Lung (tissue), 12 donors: ENCODE results near the gene EPG5. TPM values are rescaled to one million over a fixed set of nuclear protein-coding genes. Genes with fewer than 3 reads are reported as not detected.

Source experiments
- ATAC-seq: fragments of 200-7000 bp; cut with Tn5 transposase; one replicate; pipeline ENCODE4 v1.9.1; 2020; ENCODE audit warnings: moderate number of reproducible peaks; ENCODE audit not compliant: insufficient read depth, low FRiP score
- DNase-seq, 3 donors: peaks; one replicate each; pipeline ENCODE4 v3.0.0-alpha.2; 2013 to 2017
- H3K27ac ChIP-seq, 2 donors: one replicate each; pipeline ENCODE4 v1.5.1; 2013; ENCODE audit warnings: mild to moderate bottlenecking in 2 of 2, moderate library complexity in 2 of 2, control low read depth in 1 of 2, inconsistent platforms in 1 of 2, low read depth in 1 of 2, low read length in 1 of 2
- H3K27me3 ChIP-seq, 3 donors: one replicate each; pipeline ENCODE4 v1.5.1; 2013; ENCODE audit warnings: low read length in 2 of 3; ENCODE audit not compliant: control insufficient read depth in 3 of 3, insufficient read depth in 3 of 3
- H3K36me3 ChIP-seq, 4 donors: one replicate each; pipeline ENCODE4 v1.5.1; 2013; ENCODE audit warnings: low read length in 4 of 4, mild to moderate bottlenecking in 1 of 4, moderate library complexity in 1 of 4; ENCODE audit not compliant: control insufficient read depth in 4 of 4, insufficient read depth in 4 of 4
- H3K4me1 ChIP-seq, 5 donors: one replicate each; pipeline ENCODE4 v1.5.1; 2013; ENCODE audit warnings: low read length in 5 of 5, mild to moderate bottlenecking in 2 of 5, moderate library complexity in 1 of 5; ENCODE audit not compliant: control insufficient read depth in 5 of 5, insufficient read depth in 5 of 5
- H3K4me3 ChIP-seq: one replicate; pipeline ENCODE4 v1.5.1; 2013; ENCODE audit warnings: mild to moderate bottlenecking, control low read depth, moderate library complexity
- H3K9ac ChIP-seq, 2 donors: one replicate each; pipeline ENCODE4 v1.5.1; 2013; ENCODE audit warnings: low read length in 2 of 2, control low read depth in 1 of 2; ENCODE audit not compliant: insufficient read depth in 1 of 2
- H3K9me3 ChIP-seq, 4 donors: one replicate each; pipeline ENCODE4 v1.5.1; 2013; ENCODE audit warnings: low read length in 3 of 4, mild to moderate bottlenecking in 1 of 4, moderate library complexity in 1 of 4; ENCODE audit not compliant: control insufficient read depth in 4 of 4, insufficient read depth in 3 of 4
- WGBS, 2 donors: extraction: QIAGEN DNeasy Blood & Tissue Kit; methylation state at CpG; one replicate each; pipeline ENCODE4 v1.1.7; 2013; 5-methylcytosine and 5-hydroxymethylcytosine counted together
- polyA plus RNA-seq, 2 donors: library from polyadenylated mRNA; stranded (reverse); fragments of 200-250 nt; gene quantifications; one replicate each; pipeline ENCODE4 v1.2.1, GENCODE V29; 2013
- total RNA-seq, 2 donors: library from RNA; depleted of rRNA in 1 of 2; stranded (reverse); fragments of >200 nt in 1 of 2; gene quantifications; one replicate each; pipeline ENCODE4 v1.2.1, GENCODE V29; 2014 to 2021
- TF ChIP-seq, protein P1 (sequence below): IDR thresholded peaks from 2 replicates; pipeline ENCODE4 v1.5.1; 2012; ENCODE audit warnings: mild to moderate bottlenecking; ENCODE audit errors: control extremely low read depth, extremely low read depth
- donor health status: control.
- donor health status: control.
- donor health status: Bipolar disorder and iron deficiency.
- donor health status: healthy.
- donor health status: DM: yes; HTN: yes; CAD: no.

Gene EPG5
- total and polyA plus RNA-seq, 4 donors = 7.0 to 64.5 (median 20.9) TPM

DNA sequence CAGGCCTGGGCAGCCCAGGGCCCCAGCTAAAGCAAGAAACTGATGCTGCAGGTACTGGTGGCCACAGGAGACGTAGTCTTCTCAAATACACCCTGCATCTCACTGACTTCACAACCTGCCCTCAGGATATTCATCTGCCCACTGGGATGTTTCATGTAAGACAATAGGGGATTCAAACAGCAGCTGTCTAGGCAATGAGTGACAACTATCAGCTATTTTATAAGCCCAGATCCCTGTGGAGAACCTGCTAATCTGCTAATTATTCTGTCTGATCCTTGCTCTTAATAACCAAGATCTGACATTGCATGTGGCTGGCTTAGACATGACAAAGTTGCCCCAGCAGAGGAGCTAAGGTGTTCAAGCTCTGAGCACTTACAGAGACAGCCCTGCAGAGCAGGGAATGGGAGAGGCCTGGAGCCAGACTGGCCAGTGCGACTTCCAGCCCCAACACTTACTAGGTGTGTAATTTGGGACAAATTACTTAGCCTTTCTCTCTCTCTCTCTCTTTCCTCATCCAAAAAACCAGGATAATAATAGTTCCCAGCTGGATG lies 113.0 kb downstream of the EPG5 start:
- DNase-seq (no peak), ATAC-seq (no peak)
- Histone ChIP-seq H3K9me3 (no peaks in the 10 kb centered on the region), H3K27ac (no peak overlapping the region), H3K27me3 (no peaks in the 10 kb centered on the region), H3K4me1 (no peaks in the 10 kb centered on the region), H3K36me3 (peaks cover 44 to 49% (median 45%) of the 10 kb centered on the region in 4 donors), H3K9ac (no peak overlapping the region), H3K4me3 (no peak overlapping the region)
- TF ChIP-seq, protein P1, sequence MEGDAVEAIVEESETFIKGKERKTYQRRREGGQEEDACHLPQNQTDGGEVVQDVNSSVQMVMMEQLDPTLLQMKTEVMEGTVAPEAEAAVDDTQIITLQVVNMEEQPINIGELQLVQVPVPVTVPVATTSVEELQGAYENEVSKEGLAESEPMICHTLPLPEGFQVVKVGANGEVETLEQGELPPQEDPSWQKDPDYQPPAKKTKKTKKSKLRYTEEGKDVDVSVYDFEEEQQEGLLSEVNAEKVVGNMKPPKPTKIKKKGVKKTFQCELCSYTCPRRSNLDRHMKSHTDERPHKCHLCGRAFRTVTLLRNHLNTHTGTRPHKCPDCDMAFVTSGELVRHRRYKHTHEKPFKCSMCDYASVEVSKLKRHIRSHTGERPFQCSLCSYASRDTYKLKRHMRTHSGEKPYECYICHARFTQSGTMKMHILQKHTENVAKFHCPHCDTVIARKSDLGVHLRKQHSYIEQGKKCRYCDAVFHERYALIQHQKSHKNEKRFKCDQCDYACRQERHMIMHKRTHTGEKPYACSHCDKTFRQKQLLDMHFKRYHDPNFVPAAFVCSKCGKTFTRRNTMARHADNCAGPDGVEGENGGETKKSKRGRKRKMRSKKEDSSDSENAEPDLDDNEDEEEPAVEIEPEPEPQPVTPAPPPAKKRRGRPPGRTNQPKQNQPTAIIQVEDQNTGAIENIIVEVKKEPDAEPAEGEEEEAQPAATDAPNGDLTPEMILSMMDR = no peak
- WGBS, 2 donors = 95 to 100% methylated on average over 2 of the region's 2 CpGs

DNA sequence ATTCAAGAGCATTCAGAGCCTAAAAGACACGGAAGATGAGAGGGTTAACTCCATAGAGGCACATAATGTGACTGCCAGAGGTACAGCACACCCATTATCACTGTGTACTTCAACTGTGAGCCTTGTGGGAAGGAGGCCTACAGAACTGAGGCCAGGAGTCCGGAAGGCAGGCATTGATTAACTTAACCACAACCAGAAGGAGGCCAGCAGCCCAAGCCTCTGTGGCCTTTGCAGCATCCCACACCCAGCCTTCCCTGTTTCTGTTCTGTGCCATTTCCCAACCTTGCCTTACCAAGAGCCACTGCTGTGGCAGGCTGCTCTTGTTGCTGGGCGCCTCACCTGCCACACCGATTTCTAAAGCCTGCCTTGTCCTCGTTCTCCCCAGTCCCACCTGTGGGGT lies 114.5 kb downstream of the EPG5 start:
- H3K27ac ChIP-seq = no peak overlapping the region
- 80 to 91% methylated on average over 5 of the region's 5 CpGs for WGBS, 2 donors
- peaks cover 32 to 43% (median 33%) of the 10 kb centered on the region in 4 donors for H3K36me3 ChIP-seq
- no peak for ATAC-seq
- no peak overlapping the region for H3K4me3 ChIP-seq
- TF ChIP-seq, protein P1 = no peak
- no peak overlapping the region for H3K9ac ChIP-seq
- H3K9me3 ChIP-seq = no peaks in the 10 kb centered on the region
- DNase-seq = no peak
- no peaks in the 10 kb centered on the region for H3K27me3 ChIP-seq
- H3K4me1 ChIP-seq = no peaks in the 10 kb centered on the region

DNA sequence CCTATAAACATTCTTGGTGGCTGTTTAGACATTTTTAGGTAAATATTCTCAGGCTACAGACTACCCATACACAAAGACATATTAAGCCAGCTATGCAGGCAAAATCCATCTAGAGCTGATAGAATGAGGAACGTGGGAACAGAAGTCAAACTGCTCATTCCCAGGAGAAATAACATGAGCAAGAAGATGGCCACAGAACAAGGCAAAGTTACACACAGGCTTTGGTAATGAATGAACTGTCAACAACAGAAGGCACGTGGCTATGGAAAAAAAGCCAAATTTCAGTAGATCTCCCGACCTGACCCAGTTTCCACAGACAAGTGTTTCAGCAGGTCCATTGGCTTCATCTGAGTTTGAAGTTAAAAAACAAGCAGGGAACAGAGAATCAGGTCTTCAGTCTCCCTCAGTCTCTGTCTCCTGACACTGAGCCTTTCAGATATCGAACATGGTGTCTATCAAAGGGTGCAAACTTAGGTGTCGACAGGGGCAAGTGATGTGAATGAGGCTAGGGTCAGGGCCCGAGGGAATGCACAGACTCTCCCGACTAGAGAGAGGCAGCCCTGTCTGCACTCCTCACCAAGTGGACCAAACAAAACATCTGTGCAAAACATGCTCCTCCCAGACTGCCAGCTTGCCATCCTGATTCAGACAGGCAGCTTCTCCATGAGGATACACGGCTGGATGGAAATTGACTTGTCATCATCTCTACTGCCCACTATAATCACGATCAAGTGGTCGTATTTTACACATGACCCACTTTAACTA lies 115.8 kb downstream of the EPG5 start:
- Histone ChIP-seq H3K4me1 (no peaks in the 10 kb centered on the region), H3K9ac (no peak overlapping the region), H3K4me3 (no peak overlapping the region), H3K36me3 (peaks cover 29 to 39% (median 29%) of the 10 kb centered on the region in 4 donors), H3K27me3 (no peaks in the 10 kb centered on the region), H3K9me3 (no peaks in the 10 kb centered on the region), H3K27ac (no peak overlapping the region)
- no peak for ATAC-seq
- DNase-seq = no peak
- TF ChIP-seq, protein P1 = no peak
- 75 to 84% methylated on average over 10 of the region's 10 CpGs for WGBS, 2 donors
